K562 (cell line): ENCODE data around the gene POP7. TPM values are rescaled to one million over a fixed set of nuclear protein-coding genes. Genes with fewer than 3 reads are reported as not detected.

Experiments used
- C11orf30 ChIP-seq: fragments of 450-650 bp; IDR thresholded peaks from 2 replicates; pipeline ENCODE4 v1.6.1; 2016; ENCODE audit warnings: low read depth, mild to moderate bottlenecking
- JUN ChIP-seq, 2 experiments: sonication (generic) in 1 of 2; formaldehyde crosslinking in 1 of 2; IDR thresholded peaks; 2 replicates each; pipeline versions ENCODE4 v1.6.1 to v1.8.0; 2012 to 2022; ENCODE audit warnings: borderline replicate concordance in 2 of 2, mild to moderate bottlenecking in 2 of 2, improper control_type of control experiment in 1 of 2, low read depth in 1 of 2, low read length in 1 of 2, missing genetic modification reagents in 1 of 2
- KDM1A ChIP-seq, 2 experiments: fragments of 450-650 bp; IDR thresholded peaks; 2 replicates each; pipeline ENCODE4 v1.6.1; 2016; ENCODE audit warnings: mild to moderate bottlenecking in 2 of 2
- POU5F1 ChIP-seq: fragments of 150-350 bp; IDR thresholded peaks from 2 replicates; pipeline ENCODE4 v1.6.1; 2014; ENCODE audit warnings: borderline replicate concordance, low read length, low read depth, mild to moderate bottlenecking; ENCODE audit not compliant: partially characterized antibody
- ZBTB43 ChIP-seq: sonication (generic); formaldehyde crosslinking; IDR thresholded peaks from 2 replicates; pipeline ENCODE4 v1.8.0; 2023; ENCODE audit warnings: mild to moderate bottlenecking, missing genetic modification reagents
- ZNF121 ChIP-seq: sonication (generic); formaldehyde crosslinking; conservative IDR thresholded peaks from 2 replicates; pipeline ENCODE4 v1.8.0; 2022; ENCODE audit warnings: missing genetic modification reagents
- ZNF449 ChIP-seq: fragments of 250-450 bp; sonication (Bioruptor Pico); IDR thresholded peaks from 2 replicates; pipeline ENCODE4 v1.8.0; 2022; ENCODE audit warnings: moderate library complexity, mild to moderate bottlenecking, inconsistent platforms
- polyA plus RNA-seq, 8 experiments: library from polyadenylated mRNA; depleted of rRNA in 4 of 8; stranded (reverse) in 5 of 8; unstranded in 3 of 8; fragments of >200 nt; fragmentation: Nextera tagmentation in 2 of 8; fragmentation: Illumina TruSeq in 1 of 8; extraction: Ambion mirVana in 2 of 8; extraction: Trizol in 1 of 8; gene quantifications; 2 replicates each; pipeline versions ENCODE4 v1.2.1 to v1.2.3, GENCODE V29; 2011 to 2014; ENCODE audit warnings: inconsistent platforms in 1 of 8, missing spikeins in 1 of 8
- total RNA-seq, 7 experiments: library from RNA; depleted of rRNA in 6 of 7; stranded (reverse); fragments of >200 nt in 6 of 7; fragmentation: Illumina TruSeq in 2 of 7; extraction: Trizol in 2 of 7; gene quantifications; 2 replicates each; pipeline versions ENCODE4 v1.2.1 to v1.2.3, GENCODE V29; 2011 to 2021; ENCODE audit warnings: low replicate concordance in 1 of 7
- TF ChIP-seq, protein P1 (sequence below): fragments of 450-650 bp; IDR thresholded peaks from 2 replicates; pipeline ENCODE4 v1.6.1; 2016; ENCODE audit warnings: mild to moderate bottlenecking, moderate library complexity
- TF ChIP-seq, protein P2 (sequence below): sonication (generic); formaldehyde crosslinking; IDR thresholded peaks from 2 replicates; pipeline ENCODE4 v1.8.0; 2022; ENCODE audit warnings: mild to moderate bottlenecking, missing genetic modification reagents

The POP7 gene
- total and polyA plus RNA-seq, 9 of the 15 experiments (the other 6 are each of a cell fraction or from before 2014, with no cell fraction given): 11.5 to 163 (median 68.9) TPM

- TF ChIP-seq, protein P1, sequence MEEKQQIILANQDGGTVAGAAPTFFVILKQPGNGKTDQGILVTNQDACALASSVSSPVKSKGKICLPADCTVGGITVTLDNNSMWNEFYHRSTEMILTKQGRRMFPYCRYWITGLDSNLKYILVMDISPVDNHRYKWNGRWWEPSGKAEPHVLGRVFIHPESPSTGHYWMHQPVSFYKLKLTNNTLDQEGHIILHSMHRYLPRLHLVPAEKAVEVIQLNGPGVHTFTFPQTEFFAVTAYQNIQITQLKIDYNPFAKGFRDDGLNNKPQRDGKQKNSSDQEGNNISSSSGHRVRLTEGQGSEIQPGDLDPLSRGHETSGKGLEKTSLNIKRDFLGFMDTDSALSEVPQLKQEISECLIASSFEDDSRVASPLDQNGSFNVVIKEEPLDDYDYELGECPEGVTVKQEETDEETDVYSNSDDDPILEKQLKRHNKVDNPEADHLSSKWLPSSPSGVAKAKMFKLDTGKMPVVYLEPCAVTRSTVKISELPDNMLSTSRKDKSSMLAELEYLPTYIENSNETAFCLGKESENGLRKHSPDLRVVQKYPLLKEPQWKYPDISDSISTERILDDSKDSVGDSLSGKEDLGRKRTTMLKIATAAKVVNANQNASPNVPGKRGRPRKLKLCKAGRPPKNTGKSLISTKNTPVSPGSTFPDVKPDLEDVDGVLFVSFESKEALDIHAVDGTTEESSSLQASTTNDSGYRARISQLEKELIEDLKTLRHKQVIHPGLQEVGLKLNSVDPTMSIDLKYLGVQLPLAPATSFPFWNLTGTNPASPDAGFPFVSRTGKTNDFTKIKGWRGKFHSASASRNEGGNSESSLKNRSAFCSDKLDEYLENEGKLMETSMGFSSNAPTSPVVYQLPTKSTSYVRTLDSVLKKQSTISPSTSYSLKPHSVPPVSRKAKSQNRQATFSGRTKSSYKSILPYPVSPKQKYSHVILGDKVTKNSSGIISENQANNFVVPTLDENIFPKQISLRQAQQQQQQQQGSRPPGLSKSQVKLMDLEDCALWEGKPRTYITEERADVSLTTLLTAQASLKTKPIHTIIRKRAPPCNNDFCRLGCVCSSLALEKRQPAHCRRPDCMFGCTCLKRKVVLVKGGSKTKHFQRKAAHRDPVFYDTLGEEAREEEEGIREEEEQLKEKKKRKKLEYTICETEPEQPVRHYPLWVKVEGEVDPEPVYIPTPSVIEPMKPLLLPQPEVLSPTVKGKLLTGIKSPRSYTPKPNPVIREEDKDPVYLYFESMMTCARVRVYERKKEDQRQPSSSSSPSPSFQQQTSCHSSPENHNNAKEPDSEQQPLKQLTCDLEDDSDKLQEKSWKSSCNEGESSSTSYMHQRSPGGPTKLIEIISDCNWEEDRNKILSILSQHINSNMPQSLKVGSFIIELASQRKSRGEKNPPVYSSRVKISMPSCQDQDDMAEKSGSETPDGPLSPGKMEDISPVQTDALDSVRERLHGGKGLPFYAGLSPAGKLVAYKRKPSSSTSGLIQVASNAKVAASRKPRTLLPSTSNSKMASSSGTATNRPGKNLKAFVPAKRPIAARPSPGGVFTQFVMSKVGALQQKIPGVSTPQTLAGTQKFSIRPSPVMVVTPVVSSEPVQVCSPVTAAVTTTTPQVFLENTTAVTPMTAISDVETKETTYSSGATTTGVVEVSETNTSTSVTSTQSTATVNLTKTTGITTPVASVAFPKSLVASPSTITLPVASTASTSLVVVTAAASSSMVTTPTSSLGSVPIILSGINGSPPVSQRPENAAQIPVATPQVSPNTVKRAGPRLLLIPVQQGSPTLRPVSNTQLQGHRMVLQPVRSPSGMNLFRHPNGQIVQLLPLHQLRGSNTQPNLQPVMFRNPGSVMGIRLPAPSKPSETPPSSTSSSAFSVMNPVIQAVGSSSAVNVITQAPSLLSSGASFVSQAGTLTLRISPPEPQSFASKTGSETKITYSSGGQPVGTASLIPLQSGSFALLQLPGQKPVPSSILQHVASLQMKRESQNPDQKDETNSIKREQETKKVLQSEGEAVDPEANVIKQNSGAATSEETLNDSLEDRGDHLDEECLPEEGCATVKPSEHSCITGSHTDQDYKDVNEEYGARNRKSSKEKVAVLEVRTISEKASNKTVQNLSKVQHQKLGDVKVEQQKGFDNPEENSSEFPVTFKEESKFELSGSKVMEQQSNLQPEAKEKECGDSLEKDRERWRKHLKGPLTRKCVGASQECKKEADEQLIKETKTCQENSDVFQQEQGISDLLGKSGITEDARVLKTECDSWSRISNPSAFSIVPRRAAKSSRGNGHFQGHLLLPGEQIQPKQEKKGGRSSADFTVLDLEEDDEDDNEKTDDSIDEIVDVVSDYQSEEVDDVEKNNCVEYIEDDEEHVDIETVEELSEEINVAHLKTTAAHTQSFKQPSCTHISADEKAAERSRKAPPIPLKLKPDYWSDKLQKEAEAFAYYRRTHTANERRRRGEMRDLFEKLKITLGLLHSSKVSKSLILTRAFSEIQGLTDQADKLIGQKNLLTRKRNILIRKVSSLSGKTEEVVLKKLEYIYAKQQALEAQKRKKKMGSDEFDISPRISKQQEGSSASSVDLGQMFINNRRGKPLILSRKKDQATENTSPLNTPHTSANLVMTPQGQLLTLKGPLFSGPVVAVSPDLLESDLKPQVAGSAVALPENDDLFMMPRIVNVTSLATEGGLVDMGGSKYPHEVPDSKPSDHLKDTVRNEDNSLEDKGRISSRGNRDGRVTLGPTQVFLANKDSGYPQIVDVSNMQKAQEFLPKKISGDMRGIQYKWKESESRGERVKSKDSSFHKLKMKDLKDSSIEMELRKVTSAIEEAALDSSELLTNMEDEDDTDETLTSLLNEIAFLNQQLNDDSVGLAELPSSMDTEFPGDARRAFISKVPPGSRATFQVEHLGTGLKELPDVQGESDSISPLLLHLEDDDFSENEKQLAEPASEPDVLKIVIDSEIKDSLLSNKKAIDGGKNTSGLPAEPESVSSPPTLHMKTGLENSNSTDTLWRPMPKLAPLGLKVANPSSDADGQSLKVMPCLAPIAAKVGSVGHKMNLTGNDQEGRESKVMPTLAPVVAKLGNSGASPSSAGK: peak; percentile 45
- TF ChIP-seq C11orf30: no peak
- TF ChIP-seq ZBTB43 (CRISPR knock-in tag): no peak
- no peak for TF ChIP-seq POU5F1
- TF ChIP-seq ZNF121: peak; percentile 91
- no peak for TF ChIP-seq ZNF449 (CRISPR knock-in tag)
- TF ChIP-seq, protein P2, sequence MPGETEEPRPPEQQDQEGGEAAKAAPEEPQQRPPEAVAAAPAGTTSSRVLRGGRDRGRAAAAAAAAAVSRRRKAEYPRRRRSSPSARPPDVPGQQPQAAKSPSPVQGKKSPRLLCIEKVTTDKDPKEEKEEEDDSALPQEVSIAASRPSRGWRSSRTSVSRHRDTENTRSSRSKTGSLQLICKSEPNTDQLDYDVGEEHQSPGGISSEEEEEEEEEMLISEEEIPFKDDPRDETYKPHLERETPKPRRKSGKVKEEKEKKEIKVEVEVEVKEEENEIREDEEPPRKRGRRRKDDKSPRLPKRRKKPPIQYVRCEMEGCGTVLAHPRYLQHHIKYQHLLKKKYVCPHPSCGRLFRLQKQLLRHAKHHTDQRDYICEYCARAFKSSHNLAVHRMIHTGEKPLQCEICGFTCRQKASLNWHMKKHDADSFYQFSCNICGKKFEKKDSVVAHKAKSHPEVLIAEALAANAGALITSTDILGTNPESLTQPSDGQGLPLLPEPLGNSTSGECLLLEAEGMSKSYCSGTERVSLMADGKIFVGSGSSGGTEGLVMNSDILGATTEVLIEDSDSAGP (CRISPR knock-in tag): no peak
- no peak for TF ChIP-seq JUN (IDR thresholded peaks at IDR 0.05; ENCODE audit: borderline replicate concordance, low read depth, low read length)
- 0 out of 2 replicates have a peak, but pooled peaks have one; percentile 25 for TF ChIP-seq JUN (CRISPR knock-in tag; IDR thresholded peaks at IDR 0.05; ENCODE audit: borderline replicate concordance)
- TF ChIP-seq KDM1A (IDR thresholded peaks at IDR 0.05): no peak
Measured at GRCh38 chr7:100706672-100707311, 871 bp downstream of the POP7 start (continued).
